Activated CD8-positive, alpha-beta memory T cell treated with anti-CD3 and anti-CD28 coated beads, Interleukin-2, amount 50 U/mL, for 4 hours (primary cell): Measurements from ENCODE around the gene ZFR2.
A peak's percentile ranks its signal among the peaks of the same experiment; 100 is the strongest.

ENCODE experiments used
- DNase-seq: peaks from one replicate; pipeline ENCODE4 v3.0.0-alpha.2; 2020

The ZFR2 gene

GRCh38 chr19:3785451-3785937 lies 83.3 kb downstream of the ZFR2 start:
- DNase-seq: peak; percentile 71

- no peak for DNase-seq
Measured at GRCh38 chr19:3784607-3785450, 84.0 kb downstream of the ZFR2 start.

- DNase-seq: peak; percentile 66
Measured at GRCh38 chr19:3783660-3784584, 84.9 kb downstream of the ZFR2 start.

- DNase-seq: no peak
Measured at GRCh38 chr19:3782903-3783302, 85.9 kb downstream of the ZFR2 start.

- no peak for DNase-seq
Measured at GRCh38 chr19:3782330-3782729, 86.5 kb downstream of the ZFR2 start.

- DNase-seq: no peak
Measured at GRCh38 chr19:3781603-3782002, 87.2 kb downstream of the ZFR2 start.

GRCh38 chr19:3780786-3781304 lies 88.0 kb downstream of the ZFR2 start:
- no peak for DNase-seq

- no peak for DNase-seq
Measured at GRCh38 chr19:3778899-3779723, 89.7 kb downstream of the ZFR2 start.

GRCh38 chr19:3778104-3778867 lies 90.6 kb downstream of the ZFR2 start:
- no peak for DNase-seq

- DNase-seq: no peak
Measured at GRCh38 chr19:3776479-3777040, 92.3 kb downstream of the ZFR2 start.

- no peak for DNase-seq
Measured at GRCh38 chr19:3775831-3776230, 93.0 kb downstream of the ZFR2 start.

- DNase-seq: no peak
Measured at GRCh38 chr19:3775374-3775711, 93.5 kb downstream of the ZFR2 start.

GRCh38 chr19:3774621-3775373 lies 94.0 kb downstream of the ZFR2 start:
- no peak for DNase-seq

GRCh38 chr19:3773814-3774515 lies 94.9 kb downstream of the ZFR2 start:
- DNase-seq: no peak

GRCh38 chr19:3771906-3772455 lies 96.9 kb downstream of the ZFR2 start, which contains the start of gene RAX2:
TSS of gene RAX2 (minus strand) at chr19:3772228. CDS start at chr19:3771742, 486 bp downstream.
- no peak for DNase-seq

- no peak for DNase-seq
Measured at GRCh38 chr19:3771000-3771905, 97.6 kb downstream of the ZFR2 start.

GRCh38 chr19:3770136-3770999 lies 98.5 kb downstream of the ZFR2 start:
- DNase-seq: no peak
